ENCODE results near the gene UBE2S.

DNA sequence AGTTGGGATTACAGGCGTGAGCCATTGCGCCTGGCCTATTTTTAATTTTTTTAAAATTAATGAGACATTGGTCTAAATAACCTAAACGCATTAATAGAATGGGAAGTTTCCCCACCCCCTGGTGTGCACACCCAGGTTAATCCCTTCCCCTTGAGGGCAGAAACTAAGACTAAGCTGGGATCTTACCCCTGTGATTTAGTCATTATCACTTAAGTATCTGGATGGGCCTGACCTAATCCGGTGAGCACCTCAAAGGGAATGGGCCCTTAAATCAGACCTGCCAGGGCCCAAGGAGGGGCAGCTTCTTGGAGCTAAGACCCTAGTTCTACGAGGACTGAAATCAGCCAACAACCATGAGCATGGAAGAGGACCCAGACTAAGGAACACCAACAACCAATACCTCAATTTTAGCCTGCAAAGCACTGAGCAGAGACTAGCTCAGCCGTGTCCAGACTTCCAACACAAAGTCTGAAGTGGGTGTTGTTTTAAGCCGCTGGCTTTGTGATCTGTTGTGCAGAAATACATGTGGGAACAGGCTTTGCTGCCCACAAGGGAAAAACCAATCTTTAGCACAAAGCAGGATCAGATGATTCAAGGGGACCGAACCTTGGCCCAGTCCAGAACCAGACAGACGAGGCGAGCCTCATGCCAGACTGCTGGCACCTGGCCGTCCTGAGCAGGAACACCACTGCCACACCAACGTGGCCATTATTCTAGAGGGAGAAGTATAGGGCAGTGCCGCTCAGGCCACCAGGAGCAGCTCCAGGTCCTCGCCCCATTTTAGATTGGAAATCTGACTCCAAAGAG lies 7.1 kb downstream of the UBE2S start:
- TF ChIP-seq POLR2AphosphoS5 (IDR thresholded peaks at IDR 0.05; ENCODE audit: borderline replicate concordance, low read depth, low read length) = no peak; the same call in 1 of the 2 replicates
- no peak for TF ChIP-seq EZH2 (IDR thresholded peaks at IDR 0.05)
